GM18867 (cell line): ENCODE data around the gene FNTB.

ENCODE experiments used
- ATAC-seq: cut with Tn5 transposase; IDR thresholded peaks from one replicate; pipeline ENCODE4 v1.9.1; 2021; ENCODE audit warnings: mild to moderate bottlenecking, moderate library complexity; ENCODE audit not compliant: unreplicated experiment

The FNTB gene

GRCh38 chr14:64986648-64987437 is at the start of gene FNTB:
Gene FNTB, plus strand, starts transcription at chr14:64986895. Its CDS starts 59 bp downstream, at chr14:64986954.
- peak; percentile 94 for ATAC-seq

- ATAC-seq = no peak
Observed at GRCh38 chr14:64937171-64937820, 49.4 kb upstream of the FNTB start.

GRCh38 chr14:64937821-64938193 is 48.9 kb upstream of the FNTB start:
- no peak for ATAC-seq

GRCh38 chr14:64938972-64939816 is 47.5 kb upstream of the FNTB start:
- ATAC-seq = no peak

GRCh38 chr14:64939817-64940190 is 46.9 kb upstream of the FNTB start:
- no peak for ATAC-seq

GRCh38 chr14:64940336-64940910 is 46.3 kb upstream of the FNTB start:
- no peak for ATAC-seq

- ATAC-seq = no peak
Observed at GRCh38 chr14:64942531-64943111, 44.1 kb upstream of the FNTB start, which contains the start of gene GPX2. Gene GPX2, minus strand, starts transcription at chr14:64942745. Its CDS starts 19 bp downstream, at chr14:64942726.

- ATAC-seq = no peak
Observed at GRCh38 chr14:64943556-64943955, 43.1 kb upstream of the FNTB start.

- ATAC-seq = no peak
Observed at GRCh38 chr14:64944041-64944440, 42.7 kb upstream of the FNTB start.

- no peak for ATAC-seq
Observed at GRCh38 chr14:64944861-64945260, 41.8 kb upstream of the FNTB start.

- no peak for ATAC-seq
Observed at GRCh38 chr14:64945431-64946178, 41.1 kb upstream of the FNTB start.

GRCh38 chr14:64946310-64947045 is 40.2 kb upstream of the FNTB start:
- ATAC-seq = no peak

GRCh38 chr14:64947710-64948611 is 38.7 kb upstream of the FNTB start:
- ATAC-seq = no peak

GRCh38 chr14:64948612-64949210 is 38.0 kb upstream of the FNTB start:
- ATAC-seq = no peak

GRCh38 chr14:64950889-64951288 is 35.8 kb upstream of the FNTB start:
- no peak for ATAC-seq

GRCh38 chr14:64951291-64951690 is 35.4 kb upstream of the FNTB start:
- no peak for ATAC-seq

GRCh38 chr14:64951724-64952123 is 35.0 kb upstream of the FNTB start:
- ATAC-seq = no peak
